MM.1S (cell line): ENCODE results near the gene SPA17.

Experiments
- DNase-seq: peaks from one replicate; pipeline ENCODE4 v3.0.0-alpha.2; 2015
- H2AFZ ChIP-seq: fragments of 300-600 bp; sonication (generic); 2 replicates; pipeline ENCODE4 v1.6.0; 2016; ENCODE audit warnings: antibody characterized with exemption, low read length
- H3F3A ChIP-seq: fragments of 300-600 bp; sonication (generic); 2 replicates; pipeline ENCODE4 v1.6.1; 2016; ENCODE audit warnings: mild to moderate bottlenecking, antibody characterized with exemption, low read length, moderate library complexity, mixed read lengths; ENCODE audit not compliant: insufficient read depth
- H3K27ac ChIP-seq: fragments of 300-600 bp; sonication (generic); 2 replicates; pipeline ENCODE4 v1.5.1; 2016; ENCODE audit warnings: mild to moderate bottlenecking, low read length
- H3K27me3 ChIP-seq: fragments of 300-600 bp; sonication (generic); replicated peaks from 2 replicates; pipeline ENCODE4 v1.6.0; 2016; ENCODE audit warnings: low read length; ENCODE audit not compliant: insufficient read depth
- H3K36me3 ChIP-seq: fragments of 300-600 bp; sonication (generic); replicated peaks from 2 replicates; pipeline ENCODE4 v1.6.1; 2016; ENCODE audit warnings: mild to moderate bottlenecking, low read length, mixed read lengths; ENCODE audit not compliant: insufficient read depth
- H3K4me1 ChIP-seq: fragments of 300-600 bp; sonication (generic); 2 replicates; pipeline ENCODE4 v1.6.1; 2016; ENCODE audit warnings: low read length, mixed read lengths
- H3K4me2 ChIP-seq: fragments of 300-600 bp; sonication (generic); 2 replicates; pipeline ENCODE4 v1.6.0; 2016; ENCODE audit warnings: low read depth, low read length
- H3K4me3 ChIP-seq: fragments of 300-600 bp; sonication (generic); 2 replicates; pipeline ENCODE4 v1.5.1; 2016; ENCODE audit warnings: low read length, mixed read lengths
- H3K79me2 ChIP-seq: fragments of 300-600 bp; sonication (generic); 2 replicates; pipeline ENCODE4 v1.6.1; 2016; ENCODE audit warnings: mixed run types, low read length, mixed read lengths
- H3K9ac ChIP-seq: fragments of 300-600 bp; sonication (generic); 2 replicates; pipeline ENCODE4 v1.6.1; 2016; ENCODE audit warnings: low read length, mixed read lengths
- H3K9me2 ChIP-seq: fragments of 300-600 bp; sonication (generic); replicated peaks from 2 replicates; pipeline ENCODE4 v1.6.1; 2016; ENCODE audit warnings: mild to moderate bottlenecking, low read length, mixed read lengths; ENCODE audit not compliant: insufficient read depth
- H3K9me3 ChIP-seq: fragments of 300-600 bp; sonication (generic); replicated peaks from 2 replicates; pipeline ENCODE4 v1.6.1; 2016; ENCODE audit warnings: mild to moderate bottlenecking, low read length, mixed read lengths; ENCODE audit not compliant: insufficient read depth
- H4K20me1 ChIP-seq: fragments of 300-600 bp; sonication (generic); 2 replicates; pipeline ENCODE4 v1.6.1; 2016; ENCODE audit warnings: mild to moderate bottlenecking, low read length, moderate library complexity, mixed read lengths; ENCODE audit not compliant: insufficient read depth
- EZH2 ChIP-seq: fragments of 300-600 bp; sonication (generic); optimal IDR thresholded peaks from 2 replicates; pipeline ENCODE3; 2017; ENCODE audit warnings: low read depth, mild to moderate bottlenecking, antibody characterized with exemption, low read length, mixed read lengths
- EZH2phosphoT487 ChIP-seq: fragments of 300-600 bp; sonication (generic); IDR thresholded peaks from 2 replicates; pipeline ENCODE4 v1.6.1; 2018; ENCODE audit warnings: antibody characterized with exemption, low read length
- TF ChIP-seq, protein P1 (sequence below): fragments of 300-600 bp; sonication (generic); IDR thresholded peaks from 2 replicates; pipeline ENCODE4 v1.5.1; 2016; ENCODE audit warnings: antibody characterized with exemption, low read length, mixed read lengths

The SPA17 gene

DNA sequence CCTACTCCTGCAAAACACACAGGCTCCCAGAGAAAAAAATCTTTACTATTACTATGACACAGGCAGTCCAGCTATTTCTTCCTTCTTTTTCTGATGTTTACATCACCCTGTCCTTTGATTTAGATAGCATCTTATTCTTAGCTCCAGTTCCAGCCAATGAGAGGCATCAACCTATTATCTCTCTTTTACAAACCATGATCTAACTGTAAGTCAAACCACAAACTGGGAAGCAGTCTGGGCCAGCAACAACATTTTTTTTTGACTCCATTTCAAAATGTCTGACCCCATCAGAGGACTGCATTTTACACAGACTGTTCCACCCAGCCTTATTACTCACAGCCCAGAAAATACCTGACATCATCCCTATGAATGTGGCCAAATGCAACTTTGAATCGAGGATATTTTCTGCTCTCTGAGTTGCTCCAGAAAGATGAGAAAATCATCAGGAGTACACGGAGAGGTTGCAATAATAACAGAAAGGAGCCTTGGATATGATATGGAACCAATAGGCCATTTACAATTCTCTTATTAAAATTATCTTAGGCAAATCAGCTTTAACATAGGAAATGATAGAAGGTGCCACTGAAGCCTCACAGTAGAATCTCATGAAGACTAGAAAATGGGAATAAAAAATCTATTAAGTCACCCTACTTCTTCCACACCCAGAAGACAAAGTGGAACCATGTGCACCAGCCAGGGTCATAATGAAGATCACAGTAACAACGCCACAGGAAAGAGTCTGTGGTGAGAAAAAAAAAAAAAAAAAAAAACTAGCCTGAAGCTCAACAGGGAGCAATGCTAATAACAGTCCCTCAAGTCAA is 29.9 kb upstream of the SPA17 start:
- Histone ChIP-seq H3K4me2 (no peak overlapping the region), H3K4me1 (no peaks in the 10 kb centered on the region), H3F3A (no peaks in the 10 kb centered on the region), H3K27ac (no peak overlapping the region), H3K9me2 (no peaks in the 10 kb centered on the region), H3K79me2 (no peaks in the 10 kb centered on the region), H3K9ac (no peak overlapping the region), H3K36me3 (no peaks in the 10 kb centered on the region), H2AFZ (no peak overlapping the region), H4K20me1 (no peaks in the 10 kb centered on the region), H3K9me3 (no peaks in the 10 kb centered on the region), H3K4me3 (no peak overlapping the region), H3K27me3 (no peaks in the 10 kb centered on the region)
- DNase-seq: no peak
- TF ChIP-seq EZH2phosphoT487 (no peak), EZH2 (no peak)
- TF ChIP-seq, protein P1, sequence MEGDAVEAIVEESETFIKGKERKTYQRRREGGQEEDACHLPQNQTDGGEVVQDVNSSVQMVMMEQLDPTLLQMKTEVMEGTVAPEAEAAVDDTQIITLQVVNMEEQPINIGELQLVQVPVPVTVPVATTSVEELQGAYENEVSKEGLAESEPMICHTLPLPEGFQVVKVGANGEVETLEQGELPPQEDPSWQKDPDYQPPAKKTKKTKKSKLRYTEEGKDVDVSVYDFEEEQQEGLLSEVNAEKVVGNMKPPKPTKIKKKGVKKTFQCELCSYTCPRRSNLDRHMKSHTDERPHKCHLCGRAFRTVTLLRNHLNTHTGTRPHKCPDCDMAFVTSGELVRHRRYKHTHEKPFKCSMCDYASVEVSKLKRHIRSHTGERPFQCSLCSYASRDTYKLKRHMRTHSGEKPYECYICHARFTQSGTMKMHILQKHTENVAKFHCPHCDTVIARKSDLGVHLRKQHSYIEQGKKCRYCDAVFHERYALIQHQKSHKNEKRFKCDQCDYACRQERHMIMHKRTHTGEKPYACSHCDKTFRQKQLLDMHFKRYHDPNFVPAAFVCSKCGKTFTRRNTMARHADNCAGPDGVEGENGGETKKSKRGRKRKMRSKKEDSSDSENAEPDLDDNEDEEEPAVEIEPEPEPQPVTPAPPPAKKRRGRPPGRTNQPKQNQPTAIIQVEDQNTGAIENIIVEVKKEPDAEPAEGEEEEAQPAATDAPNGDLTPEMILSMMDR: no peak

- Histone ChIP-seq H3K27me3 (no peaks in the 10 kb centered on the region), H2AFZ (peak overlapping the region; percentile 18; the same call in 1 of the 2 replicates), H3K4me3 (no peak overlapping the region), H4K20me1 (no peaks in the 10 kb centered on the region), H3K9me2 (no peaks in the 10 kb centered on the region), H3K9me3 (no peaks in the 10 kb centered on the region), H3F3A (no peaks in the 10 kb centered on the region), H3K27ac (no peak overlapping the region), H3K4me2 (peak overlapping the region; percentile 19; the same call in 1 of the 2 replicates), H3K36me3 (no peaks in the 10 kb centered on the region), H3K9ac (no peak overlapping the region), H3K4me1 (no peaks in the 10 kb centered on the region), H3K79me2 (no peaks in the 10 kb centered on the region)
- peak; percentile 51 for DNase-seq
- no peak for TF ChIP-seq EZH2phosphoT487
- TF ChIP-seq, protein P1: peak; percentile 79
Measured at GRCh38 chr11:124644426-124645280, 29.1 kb upstream of the SPA17 start.

GRCh38 chr11:124646148-124646547 is 27.6 kb upstream of the SPA17 start:
- no peak overlapping the region for H3K9ac ChIP-seq
- DNase-seq: no peak
- no peak overlapping the region for H2AFZ ChIP-seq
- no peaks in the 10 kb centered on the region for H4K20me1 ChIP-seq
- H3K9me3 ChIP-seq: no peaks in the 10 kb centered on the region
- H3K27me3 ChIP-seq: no peaks in the 10 kb centered on the region
- no peak overlapping the region for H3K4me2 ChIP-seq
- H3K36me3 ChIP-seq: no peaks in the 10 kb centered on the region
- no peak overlapping the region for H3K27ac ChIP-seq
- no peaks in the 10 kb centered on the region for H3F3A ChIP-seq
- no peaks in the 10 kb centered on the region for H3K9me2 ChIP-seq
- H3K4me3 ChIP-seq: no peak overlapping the region
- TF ChIP-seq EZH2 (no peak), EZH2phosphoT487 (no peak)
- TF ChIP-seq, protein P1: no peak
- no peaks in the 10 kb centered on the region for H3K4me1 ChIP-seq
- H3K79me2 ChIP-seq: no peaks in the 10 kb centered on the region
